Upper lobe of left lung (tissue), 4 donors: ENCODE measurements around the gene DOCK10.

Experiments
- POLR2AphosphoS5 ChIP-seq, 2 donors: sonication (generic); formaldehyde crosslinking; IDR thresholded peaks; one replicate each; pipeline ENCODE4 v1.5.1; 2017; ENCODE audit warnings: antibody characterized with exemption in 2 of 2
- TF ChIP-seq, protein P1 (sequence below), 6 experiments: fragments of 450-650 bp in 4 of 6; fragments of 200-600 bp in 2 of 6; sonication (generic) in 2 of 6; IDR thresholded peaks; one replicate each; pipeline ENCODE4 v1.5.1; 2016 to 2019; ENCODE audit warnings: antibody characterized with exemption in 6 of 6

GRCh38 chr2:224966613-224967012, 75.7 kb downstream of the DOCK10 start:
- TF ChIP-seq, protein P1, sequence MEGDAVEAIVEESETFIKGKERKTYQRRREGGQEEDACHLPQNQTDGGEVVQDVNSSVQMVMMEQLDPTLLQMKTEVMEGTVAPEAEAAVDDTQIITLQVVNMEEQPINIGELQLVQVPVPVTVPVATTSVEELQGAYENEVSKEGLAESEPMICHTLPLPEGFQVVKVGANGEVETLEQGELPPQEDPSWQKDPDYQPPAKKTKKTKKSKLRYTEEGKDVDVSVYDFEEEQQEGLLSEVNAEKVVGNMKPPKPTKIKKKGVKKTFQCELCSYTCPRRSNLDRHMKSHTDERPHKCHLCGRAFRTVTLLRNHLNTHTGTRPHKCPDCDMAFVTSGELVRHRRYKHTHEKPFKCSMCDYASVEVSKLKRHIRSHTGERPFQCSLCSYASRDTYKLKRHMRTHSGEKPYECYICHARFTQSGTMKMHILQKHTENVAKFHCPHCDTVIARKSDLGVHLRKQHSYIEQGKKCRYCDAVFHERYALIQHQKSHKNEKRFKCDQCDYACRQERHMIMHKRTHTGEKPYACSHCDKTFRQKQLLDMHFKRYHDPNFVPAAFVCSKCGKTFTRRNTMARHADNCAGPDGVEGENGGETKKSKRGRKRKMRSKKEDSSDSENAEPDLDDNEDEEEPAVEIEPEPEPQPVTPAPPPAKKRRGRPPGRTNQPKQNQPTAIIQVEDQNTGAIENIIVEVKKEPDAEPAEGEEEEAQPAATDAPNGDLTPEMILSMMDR (IDR thresholded peaks at IDR 0.05), result no peak
- TF ChIP-seq POLR2AphosphoS5 (IDR thresholded peaks at IDR 0.05), result no peak
